Measurements from ENCODE around the gene HYAL3. TPM values are rescaled to one million over a fixed set of nuclear protein-coding genes. Genes with fewer than 3 reads are reported as not detected.

HYAL3 gene
- total and polyA plus RNA-seq, 2 of the 13 experiments (the other 11 are each of a cell fraction or from before 2014, with no cell fraction given) = 5.5 to 10.4 TPM

GRCh38 chr3:50274371-50275104 lies 24.7 kb downstream of the HYAL3 start (continued):
- TF ChIP-seq ZNF318 (CRISPR knock-in tag; IDR thresholded peaks at IDR 0.05) (no peak), ZNF235 (CRISPR knock-in tag; IDR thresholded peaks at IDR 0.05; ENCODE audit: borderline replicate concordance) (no peak), HNF4G (IDR thresholded peaks at IDR 0.05; ENCODE audit: borderline replicate concordance, low read depth, low read length) (0 out of 2 replicates have a peak, but pooled peaks have one; percentile 15), HNF4G (CRISPR knock-in tag; IDR thresholded peaks at IDR 0.05; ENCODE audit: borderline replicate concordance, low read depth) (no peak), ZNF138 (CRISPR knock-in tag; IDR thresholded peaks at IDR 0.05; ENCODE audit: low read depth) (no peak), NAIF1 (CRISPR knock-in tag; IDR thresholded peaks at IDR 0.05; ENCODE audit: borderline replicate concordance) (no peak), HNF1B (CRISPR knock-in tag; IDR thresholded peaks at IDR 0.05) (no peak), NFYC (CRISPR knock-in tag; IDR thresholded peaks at IDR 0.05) (no peak), ZNF335 (CRISPR knock-in tag; IDR thresholded peaks at IDR 0.05) (no peak), ZBTB46 (CRISPR knock-in tag; IDR thresholded peaks at IDR 0.05; ENCODE audit: borderline replicate concordance) (no peak), EZH2 (conservative IDR thresholded peaks at IDR 0.05; ENCODE audit: low read depth, low read length) (no peak), TP53 (CRISPR knock-in tag; conservative IDR thresholded peaks at IDR 0.05) (no peak), SRY (CRISPR knock-in tag; IDR thresholded peaks at IDR 0.05) (no peak), STAG1 (CRISPR knock-in tag; IDR thresholded peaks at IDR 0.05) (peak; percentile 51), ZNF10 (CRISPR knock-in tag; IDR thresholded peaks at IDR 0.05; ENCODE audit: borderline replicate concordance, low read depth) (no peak)
